SU-DHL-6 (cell line): Measurements from ENCODE around the gene KCTD8.

Experiments used
- H2AFZ ChIP-seq: fragments of 200-600 bp; sonication (generic); 2 replicates; pipeline ENCODE4 v1.6.1; 2014; ENCODE audit warnings: low read depth, mild to moderate bottlenecking, moderate library complexity, mixed read lengths, antibody characterized with exemption, low read length; ENCODE audit not compliant: severe bottlenecking
- H3F3A ChIP-seq: fragments of 200-600 bp; shearing (Covaris generic); 2 replicates; pipeline ENCODE4 v1.6.0; 2016; ENCODE audit warnings: antibody characterized with exemption, mild to moderate bottlenecking; ENCODE audit not compliant: insufficient read depth
- H3K27ac ChIP-seq: fragments of 200-600 bp; sonication (generic); 2 replicates; pipeline ENCODE4 v1.5.1; 2016; ENCODE audit warnings: low read depth, mild to moderate bottlenecking, low read length, moderate library complexity, mixed read lengths
- H3K27me3 ChIP-seq: fragments of 200-600 bp; sonication (generic), shearing (Covaris generic); 2 replicates; pipeline ENCODE4 v1.6.0; 2014; ENCODE audit warnings: mild to moderate bottlenecking, low read length
- H3K36me3 ChIP-seq: fragments of 200-600 bp; sonication (generic); 2 replicates; pipeline ENCODE4 v1.6.1; 2014; ENCODE audit warnings: mild to moderate bottlenecking, low read length, mixed read lengths
- H3K4me2 ChIP-seq: fragments of 300-600, 200-600 bp; shearing (Covaris generic), sonication (generic); 2 replicates; pipeline ENCODE4 v1.6.0; 2014; ENCODE audit warnings: low read length, low read depth, mild to moderate bottlenecking; ENCODE audit not compliant: poor library complexity, severe bottlenecking
- H3K4me3 ChIP-seq: fragments of 200-600 bp; sonication (generic); 2 replicates; pipeline ENCODE4 v1.5.1; 2014; ENCODE audit warnings: antibody characterized with exemption, low read length, mild to moderate bottlenecking, mixed read lengths; ENCODE audit not compliant: insufficient read depth, poor library complexity, severe bottlenecking
- H3K79me2 ChIP-seq: fragments of 200-600 bp; sonication (generic); 2 replicates; pipeline ENCODE4 v1.6.1; 2014; ENCODE audit warnings: mild to moderate bottlenecking, low read length, moderate library complexity; ENCODE audit not compliant: insufficient read depth
- H3K9ac ChIP-seq: fragments of 200-600 bp; sonication (generic); 2 replicates; pipeline ENCODE4 v1.7.0; 2014; ENCODE audit warnings: mild to moderate bottlenecking, low read length
- H3K9me2 ChIP-seq: fragments of 200-600 bp; sonication (generic); replicated peaks from 2 replicates; pipeline ENCODE4 v1.6.1; 2014; ENCODE audit warnings: low read length; ENCODE audit not compliant: insufficient read depth
- H3K9me3 ChIP-seq: fragments of 200-600 bp; sonication (generic); 2 replicates; pipeline ENCODE4 v1.6.1; 2014; ENCODE audit warnings: low read length, mixed read lengths; ENCODE audit not compliant: insufficient read depth
- H4K20me1 ChIP-seq: fragments of 200-600 bp; sonication (generic); 2 replicates; pipeline ENCODE4 v1.6.1; 2014; ENCODE audit warnings: low read depth, mild to moderate bottlenecking, antibody characterized with exemption, low read length, moderate library complexity, mixed read lengths
- EZH2phosphoT487 ChIP-seq: fragments of 200-600 bp; sonication (generic), shearing (Covaris generic); conservative IDR thresholded peaks from 2 replicates; pipeline ENCODE4 v1.6.1; 2018; ENCODE audit warnings: mild to moderate bottlenecking, antibody characterized with exemption, low read length, moderate library complexity, mixed read lengths
- TF ChIP-seq, protein P1 (sequence below): fragments of 200-600 bp; sonication (generic); IDR thresholded peaks from one replicate; pipeline ENCODE4 v1.5.1; 2017; ENCODE audit warnings: antibody characterized with exemption, mild to moderate bottlenecking, low read length, moderate library complexity; ENCODE audit not compliant: insufficient read depth, poor library complexity, severe bottlenecking

Gene KCTD8

GRCh38 chr4:44319129-44319528 lies 129.5 kb downstream of the KCTD8 start:
- Histone ChIP-seq H3K4me3 (no peak overlapping the region), H3K36me3 (no peaks in the 10 kb centered on the region), H3F3A (no peaks in the 10 kb centered on the region), H3K27me3 (no peaks in the 10 kb centered on the region), H3K9me3 (no peaks in the 10 kb centered on the region), H2AFZ (no peak overlapping the region), H3K79me2 (no peaks in the 10 kb centered on the region), H3K9me2 (no peaks in the 10 kb centered on the region), H3K27ac (no peak overlapping the region), H3K9ac (no peak overlapping the region), H3K4me2 (no peak overlapping the region), H4K20me1 (no peaks in the 10 kb centered on the region; the same call in 1 of the 2 replicates)
- TF ChIP-seq EZH2phosphoT487, result no peak
- TF ChIP-seq, protein P1, sequence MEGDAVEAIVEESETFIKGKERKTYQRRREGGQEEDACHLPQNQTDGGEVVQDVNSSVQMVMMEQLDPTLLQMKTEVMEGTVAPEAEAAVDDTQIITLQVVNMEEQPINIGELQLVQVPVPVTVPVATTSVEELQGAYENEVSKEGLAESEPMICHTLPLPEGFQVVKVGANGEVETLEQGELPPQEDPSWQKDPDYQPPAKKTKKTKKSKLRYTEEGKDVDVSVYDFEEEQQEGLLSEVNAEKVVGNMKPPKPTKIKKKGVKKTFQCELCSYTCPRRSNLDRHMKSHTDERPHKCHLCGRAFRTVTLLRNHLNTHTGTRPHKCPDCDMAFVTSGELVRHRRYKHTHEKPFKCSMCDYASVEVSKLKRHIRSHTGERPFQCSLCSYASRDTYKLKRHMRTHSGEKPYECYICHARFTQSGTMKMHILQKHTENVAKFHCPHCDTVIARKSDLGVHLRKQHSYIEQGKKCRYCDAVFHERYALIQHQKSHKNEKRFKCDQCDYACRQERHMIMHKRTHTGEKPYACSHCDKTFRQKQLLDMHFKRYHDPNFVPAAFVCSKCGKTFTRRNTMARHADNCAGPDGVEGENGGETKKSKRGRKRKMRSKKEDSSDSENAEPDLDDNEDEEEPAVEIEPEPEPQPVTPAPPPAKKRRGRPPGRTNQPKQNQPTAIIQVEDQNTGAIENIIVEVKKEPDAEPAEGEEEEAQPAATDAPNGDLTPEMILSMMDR, result no peak

DNA sequence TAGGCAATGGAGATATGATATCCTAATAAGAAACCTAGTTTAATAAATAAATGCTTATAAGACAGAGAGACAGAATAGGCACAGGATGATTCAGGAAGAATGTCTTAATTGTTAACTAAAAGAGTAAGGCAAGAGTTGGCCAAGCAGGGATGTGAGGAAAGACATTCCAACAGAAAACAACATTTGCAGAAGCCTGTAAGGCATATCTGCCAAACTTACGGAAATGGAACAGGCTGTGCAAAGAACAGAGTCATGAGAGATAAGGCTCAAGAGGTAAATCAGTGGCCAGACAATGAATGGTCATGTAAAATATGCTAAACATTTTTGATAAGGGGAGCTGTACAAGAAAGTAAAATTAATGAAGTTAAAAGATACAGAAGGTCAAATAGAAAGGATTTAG lies 134.9 kb downstream of the KCTD8 start:
- Histone ChIP-seq H3K79me2 (no peaks in the 10 kb centered on the region), H3K9me2 (no peaks in the 10 kb centered on the region), H3K4me2 (no peak overlapping the region), H3K9me3 (no peaks in the 10 kb centered on the region), H3K27ac (no peak overlapping the region), H3K27me3 (no peaks in the 10 kb centered on the region), H2AFZ (no peak overlapping the region), H3K9ac (no peak overlapping the region), H3F3A (no peaks in the 10 kb centered on the region), H3K4me3 (no peak overlapping the region), H3K36me3 (no peaks in the 10 kb centered on the region), H4K20me1 (no peaks in the 10 kb centered on the region; the same call in 1 of the 2 replicates)
- TF ChIP-seq, protein P1, result no peak
- TF ChIP-seq EZH2phosphoT487, result no peak

- TF ChIP-seq EZH2phosphoT487, result no peak
- TF ChIP-seq, protein P1, result no peak
- H3K4me2 ChIP-seq, result no peak overlapping the region
- H4K20me1 ChIP-seq, result no peaks in the 10 kb centered on the region
- H3K27ac ChIP-seq, result no peak overlapping the region
- no peak overlapping the region for H2AFZ ChIP-seq
- no peaks in the 10 kb centered on the region for H3K9me2 ChIP-seq
- no peaks in the 10 kb centered on the region for H3K9me3 ChIP-seq
- H3K9ac ChIP-seq, result no peak overlapping the region
- H3K27me3 ChIP-seq, result no peaks in the 10 kb centered on the region
- no peaks in the 10 kb centered on the region for H3K79me2 ChIP-seq
- H3K4me3 ChIP-seq, result no peak overlapping the region
- H3F3A ChIP-seq, result no peaks in the 10 kb centered on the region
- no peaks in the 10 kb centered on the region for H3K36me3 ChIP-seq
These were observed 161.1 kb downstream of the KCTD8 start for GRCh38 chr4:44287505-44287904.
